Mucosa of descending colon (tissue), 3 donors: ENCODE measurements around the gene ADCY10. TPM values are rescaled to one million over a fixed set of nuclear protein-coding genes. Genes with fewer than 3 reads are reported as not detected.

Experiments used
- ATAC-seq: fragments of 200-7000 bp; cut with Tn5 transposase; one replicate; pipeline ENCODE4 v1.9.1; 2020; ENCODE audit warnings: mild to moderate bottlenecking, moderate library complexity
- DNase-seq, 3 donors: peaks; one replicate each; pipeline ENCODE4 v3.0.0-alpha.2; 2020
- H3K36me3 ChIP-seq: fragments of 200-600 bp; one replicate; pipeline ENCODE4 v1.8.0; 2021; ENCODE audit warnings: low read depth, mild to moderate bottlenecking
- H3K4me1 ChIP-seq: fragments of 200-600 bp; one replicate; pipeline ENCODE4 v1.8.0; 2021; ENCODE audit warnings: low read depth, mild to moderate bottlenecking
- H3K4me3 ChIP-seq: fragments of 200-600 bp; one replicate; pipeline ENCODE4 v1.8.0; 2021; ENCODE audit warnings: mild to moderate bottlenecking
- H3K9me3 ChIP-seq: fragments of 200-600 bp; one replicate; pipeline ENCODE4 v1.8.0; 2021; ENCODE audit warnings: mild to moderate bottlenecking
- intact Hi-C, 2 donors: fragments of 100-400 bp; cut with DNase I in 1 of 2; cut with micrococcal nuclease in 1 of 2; formaldehyde crosslinking; loops; one replicate each; pipeline versions ENCODE4 v1.11.0 to v1.11.1; 2022; cut with DNase I, micrococcal nuclease
- total RNA-seq, 3 donors: library from RNA; stranded (reverse); fragmentation: NEBNext Ultra II Directional in 2 of 3; extraction: Animal tissue kit (Norgen Biotek cat#: 25700) in 2 of 3; gene quantifications; one replicate each; pipeline versions ENCODE4 v1.2.1 to v1.2.4, GENCODE V29; 2021 to 2023
- TF ChIP-seq, protein P1 (sequence below): fragments of 200-600 bp; IDR thresholded peaks from one replicate; pipeline ENCODE4 v1.8.0; 2022; ENCODE audit warnings: antibody characterized with exemption, mild to moderate bottlenecking
- donor health status: DM: no; HTN: no; CAD: no; lungs with moderate emphysema.
- donor health status: DM: no; HTN: no; CAD: no.
- donor health status: DM: no; HTN: yes; CAD: no.

The ADCY10 gene
- total RNA-seq, 3 donors from 2014 or later: 0.07 to 0.49 (median 0.28) TPM

DNA sequence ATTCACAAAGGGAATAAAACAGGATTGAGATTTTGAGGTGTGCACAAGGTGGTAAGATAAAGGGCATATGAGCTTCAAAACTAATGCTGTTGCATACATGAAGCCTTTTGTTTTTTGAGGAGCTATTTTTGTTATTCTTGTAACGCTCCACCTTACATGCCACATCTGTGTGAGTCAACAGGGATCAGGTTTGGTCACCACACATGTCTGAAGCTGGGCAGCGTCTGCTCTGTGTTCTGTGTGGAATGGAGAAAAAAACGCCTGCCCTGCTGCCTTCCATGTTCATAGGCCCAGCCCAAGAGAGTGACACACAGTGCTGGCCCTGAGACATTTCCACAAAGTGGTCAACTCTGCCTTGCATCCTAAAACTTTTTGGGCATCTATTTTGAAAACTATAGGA, 124.4 kb downstream of the ADCY10 start:
- no peaks in the 10 kb centered on the region for H3K9me3 ChIP-seq
- no peaks in the 10 kb centered on the region for H3K4me1 ChIP-seq
- no peaks in the 10 kb centered on the region for H3K36me3 ChIP-seq
- ATAC-seq: no peak
- H3K4me3 ChIP-seq: no peak overlapping the region
- intact Hi-C loops: no loop called here
- TF ChIP-seq, protein P1, sequence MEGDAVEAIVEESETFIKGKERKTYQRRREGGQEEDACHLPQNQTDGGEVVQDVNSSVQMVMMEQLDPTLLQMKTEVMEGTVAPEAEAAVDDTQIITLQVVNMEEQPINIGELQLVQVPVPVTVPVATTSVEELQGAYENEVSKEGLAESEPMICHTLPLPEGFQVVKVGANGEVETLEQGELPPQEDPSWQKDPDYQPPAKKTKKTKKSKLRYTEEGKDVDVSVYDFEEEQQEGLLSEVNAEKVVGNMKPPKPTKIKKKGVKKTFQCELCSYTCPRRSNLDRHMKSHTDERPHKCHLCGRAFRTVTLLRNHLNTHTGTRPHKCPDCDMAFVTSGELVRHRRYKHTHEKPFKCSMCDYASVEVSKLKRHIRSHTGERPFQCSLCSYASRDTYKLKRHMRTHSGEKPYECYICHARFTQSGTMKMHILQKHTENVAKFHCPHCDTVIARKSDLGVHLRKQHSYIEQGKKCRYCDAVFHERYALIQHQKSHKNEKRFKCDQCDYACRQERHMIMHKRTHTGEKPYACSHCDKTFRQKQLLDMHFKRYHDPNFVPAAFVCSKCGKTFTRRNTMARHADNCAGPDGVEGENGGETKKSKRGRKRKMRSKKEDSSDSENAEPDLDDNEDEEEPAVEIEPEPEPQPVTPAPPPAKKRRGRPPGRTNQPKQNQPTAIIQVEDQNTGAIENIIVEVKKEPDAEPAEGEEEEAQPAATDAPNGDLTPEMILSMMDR: no peak
- DNase-seq: no peak

DNA sequence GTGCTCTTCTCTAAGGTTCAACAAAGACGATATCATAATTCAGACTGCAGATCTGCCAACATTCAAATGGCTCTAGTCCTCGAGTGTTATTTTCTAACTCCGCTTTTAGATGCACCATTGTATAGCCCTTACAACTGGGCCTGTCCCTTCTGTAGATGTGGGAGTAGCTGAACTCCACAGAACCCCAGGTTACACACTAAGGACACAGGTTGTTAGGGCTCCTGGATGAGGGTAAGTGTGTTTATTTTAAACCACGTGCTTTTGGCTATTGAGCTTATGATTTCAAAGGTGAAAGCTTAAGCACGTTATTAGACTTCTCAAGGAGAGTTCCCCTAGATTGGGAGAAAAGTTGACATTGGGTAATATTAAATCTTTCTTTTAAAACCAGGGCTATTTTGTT, 127.4 kb downstream of the ADCY10 start:
- Histone ChIP-seq H3K36me3 (no peaks in the 10 kb centered on the region), H3K4me3 (no peak overlapping the region), H3K9me3 (no peaks in the 10 kb centered on the region), H3K4me1 (no peaks in the 10 kb centered on the region)
- ATAC-seq (no peak), DNase-seq (no peak)
- intact Hi-C loops: no loop called here
- TF ChIP-seq, protein P1: no peak

DNA sequence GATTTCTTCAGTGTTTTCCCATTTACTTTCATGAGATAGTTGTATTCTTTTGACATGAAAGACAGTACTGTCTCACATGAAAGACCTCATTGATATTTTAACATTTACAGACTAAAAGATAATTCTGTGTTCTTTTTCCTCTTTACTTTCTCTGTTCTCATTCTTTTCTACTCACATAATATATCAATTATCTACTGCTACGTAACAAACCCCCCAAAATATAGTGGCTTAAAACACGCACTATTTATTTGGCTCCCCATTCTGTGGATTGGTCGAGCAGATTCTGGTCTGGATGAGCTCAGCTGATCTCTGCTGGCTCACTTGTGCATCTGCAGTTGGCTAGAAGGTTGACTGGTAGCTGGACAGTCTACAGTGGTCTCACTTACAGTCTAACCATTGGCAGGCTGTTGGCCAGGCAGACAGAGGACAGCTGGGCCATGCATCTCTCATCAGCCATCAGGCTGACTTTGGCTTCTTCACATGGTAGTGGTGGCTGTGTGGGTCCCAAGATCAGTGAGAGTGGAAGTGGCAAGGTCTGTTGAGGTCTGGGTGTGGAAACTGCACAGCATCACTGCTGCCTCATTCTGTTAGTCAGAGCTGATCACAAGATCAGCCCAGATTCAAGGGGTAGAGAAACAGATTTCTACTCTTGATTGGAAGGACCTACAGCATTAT, 128.9 kb downstream of the ADCY10 start:
- TF ChIP-seq, protein P1: no peak
- no peaks in the 10 kb centered on the region for H3K4me1 ChIP-seq
- DNase-seq (no peak), ATAC-seq (no peak)
- no peak overlapping the region for H3K4me3 ChIP-seq
- intact Hi-C loops: no loop called here
- no peaks in the 10 kb centered on the region for H3K36me3 ChIP-seq
- H3K9me3 ChIP-seq: no peaks in the 10 kb centered on the region

DNA sequence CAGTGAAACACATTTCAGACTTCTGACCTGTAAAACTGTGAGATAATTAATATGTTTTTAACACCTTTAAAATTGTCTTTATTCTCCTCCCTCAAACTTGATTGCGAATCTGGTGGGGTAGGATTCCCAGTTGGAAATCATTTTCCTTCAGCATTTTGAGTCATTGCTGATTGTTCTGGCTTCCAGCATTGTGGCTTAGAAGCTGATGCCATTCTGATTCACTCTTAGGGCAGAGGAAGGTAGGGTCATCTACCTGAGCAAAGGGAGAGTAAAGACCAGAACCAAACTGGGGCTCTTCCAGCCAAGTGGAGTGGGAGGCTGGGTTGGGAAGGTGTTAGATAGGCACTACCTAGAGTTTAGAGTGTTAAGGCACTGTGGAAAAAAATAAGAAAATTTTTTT, 131.0 kb downstream of the ADCY10 start:
- Histone ChIP-seq H3K36me3 (no peaks in the 10 kb centered on the region), H3K9me3 (no peaks in the 10 kb centered on the region), H3K4me1 (no peaks in the 10 kb centered on the region), H3K4me3 (no peak overlapping the region)
- intact Hi-C loops: no loop called here
- ATAC-seq (no peak), DNase-seq (no peak)
- TF ChIP-seq, protein P1: no peak

DNA sequence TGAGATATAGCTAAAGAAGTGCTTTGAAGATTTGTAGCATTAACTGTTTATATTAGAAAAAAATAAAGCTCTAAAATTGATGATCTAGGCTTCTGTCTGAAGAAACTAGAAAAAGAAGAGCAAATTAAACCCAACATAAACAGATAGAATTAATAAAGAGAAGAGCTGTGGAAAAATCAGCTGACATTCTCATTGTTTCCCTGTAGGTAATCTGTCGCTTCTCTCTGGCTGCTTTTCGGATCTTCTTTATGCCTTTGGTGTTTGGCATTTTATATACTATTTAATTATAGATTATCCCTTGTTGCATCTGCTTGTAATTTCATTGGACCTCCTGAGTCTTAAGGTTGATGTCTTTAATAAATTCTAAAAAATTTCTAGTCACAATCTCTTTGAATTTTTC, 132.4 kb downstream of the ADCY10 start:
- intact Hi-C loops: no loop called here
- ATAC-seq (no peak), DNase-seq (no peak)
- H3K4me1 ChIP-seq: no peaks in the 10 kb centered on the region
- TF ChIP-seq, protein P1: no peak
- H3K4me3 ChIP-seq: no peak overlapping the region
- H3K9me3 ChIP-seq: no peaks in the 10 kb centered on the region
- H3K36me3 ChIP-seq: no peaks in the 10 kb centered on the region

DNA sequence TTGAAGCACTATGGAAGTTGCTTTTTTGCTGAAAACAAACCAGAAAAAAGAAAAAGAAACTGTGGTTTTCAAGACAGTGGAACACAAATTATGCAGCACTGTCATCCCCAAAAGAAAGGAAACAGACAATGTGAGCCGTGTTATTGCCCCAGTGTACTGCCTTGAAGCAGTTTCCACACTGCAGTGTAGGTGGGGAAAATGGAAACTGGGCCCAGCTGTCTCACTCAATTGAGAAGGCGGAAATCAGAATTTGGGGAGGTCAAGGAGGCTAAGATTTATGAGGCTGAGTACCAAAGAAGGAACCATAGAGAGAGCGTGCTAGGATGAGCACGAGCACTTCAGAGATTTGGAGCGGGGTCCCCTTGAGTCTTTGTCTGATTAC, 136.7 kb downstream of the ADCY10 start:
- H3K4me1 ChIP-seq: no peaks in the 10 kb centered on the region
- H3K4me3 ChIP-seq: no peak overlapping the region
- no peak for DNase-seq
- no peak for ATAC-seq
- no peaks in the 10 kb centered on the region for H3K36me3 ChIP-seq
- intact Hi-C loops: no loop called here
- TF ChIP-seq, protein P1: no peak
- H3K9me3 ChIP-seq: no peaks in the 10 kb centered on the region
